Embryonic facial prominence (tissue), 1 donor: ENCODE measurements around the gene LARGE2.

ENCODE experiments used
- DNase-seq: peaks from one replicate; pipeline ENCODE4 v3.0.0-alpha.2; 2016; ENCODE audit errors: extremely low spot score

Gene LARGE2

DNA sequence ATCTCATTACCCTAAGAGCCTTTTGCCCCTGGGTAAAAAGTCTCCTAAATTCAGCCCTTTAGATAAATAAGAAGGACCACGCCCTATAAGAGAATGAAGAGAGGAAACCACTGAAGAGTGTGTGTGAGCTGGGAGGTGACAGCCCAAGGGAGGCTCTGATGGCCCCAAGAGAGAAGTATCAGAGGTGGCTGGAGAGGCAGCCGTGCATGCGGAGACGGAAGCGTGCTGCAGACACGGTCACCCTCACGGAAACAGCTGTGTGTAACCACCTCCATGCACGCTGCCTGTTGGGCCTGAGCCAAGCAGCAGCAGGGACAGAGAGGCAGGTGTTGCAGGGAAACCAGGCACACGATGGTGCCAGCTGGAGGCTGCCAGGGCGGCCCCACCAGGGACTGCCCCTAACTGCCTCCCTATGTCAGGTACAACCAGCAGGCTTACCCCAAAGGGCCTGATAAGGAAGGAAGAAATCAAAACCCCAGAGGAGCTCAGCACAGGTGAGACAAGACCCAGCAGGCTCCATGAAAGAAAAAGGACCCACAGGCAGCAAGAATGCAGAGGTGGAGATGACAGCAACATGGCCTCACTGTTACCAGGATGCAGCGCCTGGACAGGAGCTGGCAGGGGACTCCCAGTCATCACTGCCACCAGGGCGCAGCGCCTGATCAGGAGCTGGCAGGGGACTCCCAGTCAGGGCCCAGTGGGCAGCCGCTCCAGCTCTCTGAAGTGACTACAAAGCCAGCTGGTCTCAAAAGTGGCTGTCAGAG, 7.8 kb downstream of the LARGE2 start:
- DNase-seq = no peak

DNA sequence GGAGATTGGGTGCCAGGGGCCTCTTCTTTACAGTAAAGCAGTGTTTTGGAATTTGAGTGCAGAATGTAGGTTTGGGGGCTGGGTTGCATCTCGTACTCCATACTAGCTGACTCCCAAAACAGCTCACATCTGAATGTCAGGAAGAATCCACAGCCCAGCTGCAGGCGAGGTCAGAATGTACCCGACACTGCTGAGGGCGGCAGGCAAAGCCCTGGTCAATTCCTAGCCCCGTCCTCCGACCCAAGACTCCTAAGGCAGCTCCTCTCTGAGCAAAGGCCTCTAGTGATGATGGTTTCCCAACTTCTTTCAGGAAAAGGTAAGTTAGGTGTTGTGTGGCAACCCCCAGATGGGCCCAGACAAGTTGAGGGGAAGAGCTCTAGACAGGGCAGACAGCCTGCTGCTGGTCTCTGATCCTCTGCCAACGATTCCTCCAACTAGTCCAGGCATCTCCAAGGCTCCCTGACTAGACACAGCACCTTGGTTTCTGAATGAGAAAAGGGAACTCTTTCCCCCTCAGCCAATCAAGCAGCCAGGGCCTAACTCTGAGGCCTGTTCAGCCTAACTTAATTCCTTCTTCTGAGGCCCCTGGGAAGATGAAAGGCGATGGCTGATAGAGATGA, 8.6 kb downstream of the LARGE2 start:
- no peak for DNase-seq

DNA sequence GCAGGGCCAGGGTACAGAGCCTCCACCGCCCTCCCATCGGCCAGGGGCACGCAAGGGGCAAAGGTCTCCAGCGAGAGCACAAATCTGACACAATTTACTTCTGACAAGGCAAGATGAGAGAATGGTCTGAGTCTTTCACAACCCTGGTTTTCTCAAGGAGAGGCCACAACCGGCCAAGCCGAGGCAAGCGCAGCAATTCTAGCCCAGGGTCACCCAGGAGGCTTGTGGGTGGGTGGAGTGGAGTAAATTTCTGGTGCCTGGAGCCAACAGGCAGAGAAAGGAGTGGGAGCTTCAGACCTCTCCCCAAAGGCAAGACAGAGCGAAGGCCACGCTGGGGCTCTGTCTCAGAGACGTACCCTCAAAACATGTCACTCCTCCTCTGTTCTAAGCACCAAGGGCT, 9.3 kb downstream of the LARGE2 start:
- no peak for DNase-seq

DNA sequence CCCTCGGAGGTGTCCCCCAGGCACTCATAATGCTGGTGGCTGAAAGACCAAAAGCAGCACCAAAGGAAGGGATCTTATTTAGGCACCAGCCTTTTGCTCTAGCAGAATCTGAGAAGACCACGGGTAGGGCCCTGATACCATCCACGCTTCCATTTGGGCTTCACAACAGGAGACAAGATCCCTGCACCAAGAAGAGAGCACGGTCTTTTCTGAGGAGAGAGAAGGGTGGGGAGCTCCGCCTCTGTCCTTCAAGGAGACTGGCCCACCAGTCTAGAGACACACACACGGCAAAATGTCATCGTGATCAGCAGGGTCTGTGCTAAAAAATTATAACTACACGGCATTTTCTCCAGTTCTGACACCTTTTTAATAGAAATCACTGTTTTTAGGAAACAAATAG, 9.8 kb downstream of the LARGE2 start:
- DNase-seq = no peak

DNA sequence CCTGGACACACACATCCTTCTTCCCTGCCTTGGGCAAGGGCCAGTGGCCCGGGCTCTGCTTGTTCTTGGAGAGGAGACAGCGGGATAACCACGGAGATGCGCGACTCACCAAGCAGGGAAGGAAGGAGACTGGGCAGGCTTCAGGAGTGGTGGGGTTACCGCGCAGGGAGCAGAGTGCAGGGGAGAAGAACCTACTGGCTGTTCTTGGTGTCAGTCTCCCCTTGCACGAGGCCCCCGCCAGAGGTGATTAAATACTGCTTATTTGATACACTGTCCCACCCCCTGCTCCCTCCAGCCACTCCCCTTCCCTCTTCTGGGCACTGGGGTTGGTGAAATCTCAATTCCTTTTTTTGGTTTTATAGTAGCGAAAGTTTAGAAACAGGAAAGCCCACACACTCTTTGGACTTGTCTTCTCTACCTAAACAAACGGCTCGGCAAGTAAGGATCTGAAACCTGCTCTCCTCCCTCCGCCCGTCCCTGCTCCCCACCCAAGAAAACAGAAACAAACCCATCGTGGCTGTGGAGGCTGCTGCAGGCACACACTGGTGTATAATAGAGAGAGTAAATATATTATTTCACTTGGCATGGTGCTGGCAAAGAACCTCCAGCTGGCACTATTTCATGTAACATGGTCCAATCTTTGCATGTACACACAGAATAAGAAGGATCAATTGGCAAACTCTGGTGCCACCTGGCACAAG, 10.8 kb downstream of the LARGE2 start:
- DNase-seq = no peak

DNA sequence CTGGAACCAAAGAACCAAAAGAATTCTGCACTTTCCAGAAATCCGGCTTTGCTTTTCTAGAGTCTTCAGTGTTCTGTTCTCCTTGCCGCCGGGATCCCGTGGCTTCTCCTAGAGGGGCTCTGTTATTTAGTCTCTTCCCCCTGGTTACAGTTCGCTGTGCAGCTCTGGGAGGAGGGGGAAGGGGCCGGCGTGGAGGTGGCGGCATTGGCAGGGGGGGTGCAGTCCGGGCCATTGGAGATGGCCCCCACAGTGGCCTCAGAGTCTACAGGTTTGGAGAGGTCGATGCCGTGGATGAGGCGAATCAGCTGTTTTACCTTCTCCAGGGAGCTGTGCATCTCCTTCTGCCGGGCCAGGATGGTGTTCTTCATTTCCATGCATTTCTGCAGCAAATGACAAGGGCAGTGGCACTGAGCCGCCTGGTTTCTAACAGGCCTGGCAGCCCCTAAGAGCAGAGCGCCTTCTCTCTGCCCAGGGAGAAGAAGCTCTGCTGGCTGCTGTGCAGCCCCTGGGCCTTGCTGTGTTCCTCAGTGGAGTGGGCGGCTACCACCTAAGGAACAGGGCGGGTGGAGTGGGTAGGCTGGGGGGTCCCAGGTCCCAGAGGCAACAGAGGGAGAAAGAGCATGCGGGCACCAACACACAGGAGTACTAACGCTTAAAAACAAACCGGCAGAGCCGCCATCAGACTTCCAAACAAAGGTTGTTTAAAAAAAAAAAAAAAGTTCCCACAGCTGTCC, 11.6 kb downstream of the LARGE2 start:
- DNase-seq = no peak

DNA sequence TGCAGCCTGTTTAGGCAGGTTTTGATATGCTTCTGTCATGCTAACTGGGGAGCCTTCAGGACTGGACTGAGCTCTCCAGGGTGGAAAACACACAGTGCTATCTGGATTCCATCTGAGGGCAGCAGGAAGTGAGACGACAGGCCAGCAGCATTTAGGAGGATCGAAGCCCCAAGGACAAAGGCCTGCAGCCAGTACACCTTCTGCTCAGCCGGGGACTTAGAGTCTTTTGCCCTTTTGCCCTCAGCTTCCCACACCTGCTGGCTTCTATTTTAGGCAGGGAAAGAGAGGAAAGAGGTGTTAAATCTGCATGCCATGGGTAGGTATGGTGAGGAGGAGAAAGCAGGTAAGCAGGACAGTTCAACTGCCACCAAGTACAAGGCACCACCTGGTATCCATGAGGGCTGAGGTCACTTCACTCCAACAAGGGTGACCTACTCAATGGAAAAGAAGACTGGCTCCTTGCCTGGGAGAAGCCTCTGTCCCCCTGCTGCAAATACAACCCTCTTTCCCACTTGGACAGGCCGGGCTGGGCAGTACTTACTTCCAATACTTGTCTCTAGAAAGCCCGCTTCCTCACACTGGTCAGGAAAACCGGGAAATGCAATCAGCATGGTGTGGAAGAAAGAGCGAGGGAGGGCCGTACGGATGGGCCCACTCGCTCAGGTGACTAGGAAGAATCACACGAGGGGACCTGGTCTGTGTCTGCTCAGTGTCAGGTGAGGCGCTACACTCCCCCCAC, 12.3 kb downstream of the LARGE2 start:
- DNase-seq = no peak

DNA sequence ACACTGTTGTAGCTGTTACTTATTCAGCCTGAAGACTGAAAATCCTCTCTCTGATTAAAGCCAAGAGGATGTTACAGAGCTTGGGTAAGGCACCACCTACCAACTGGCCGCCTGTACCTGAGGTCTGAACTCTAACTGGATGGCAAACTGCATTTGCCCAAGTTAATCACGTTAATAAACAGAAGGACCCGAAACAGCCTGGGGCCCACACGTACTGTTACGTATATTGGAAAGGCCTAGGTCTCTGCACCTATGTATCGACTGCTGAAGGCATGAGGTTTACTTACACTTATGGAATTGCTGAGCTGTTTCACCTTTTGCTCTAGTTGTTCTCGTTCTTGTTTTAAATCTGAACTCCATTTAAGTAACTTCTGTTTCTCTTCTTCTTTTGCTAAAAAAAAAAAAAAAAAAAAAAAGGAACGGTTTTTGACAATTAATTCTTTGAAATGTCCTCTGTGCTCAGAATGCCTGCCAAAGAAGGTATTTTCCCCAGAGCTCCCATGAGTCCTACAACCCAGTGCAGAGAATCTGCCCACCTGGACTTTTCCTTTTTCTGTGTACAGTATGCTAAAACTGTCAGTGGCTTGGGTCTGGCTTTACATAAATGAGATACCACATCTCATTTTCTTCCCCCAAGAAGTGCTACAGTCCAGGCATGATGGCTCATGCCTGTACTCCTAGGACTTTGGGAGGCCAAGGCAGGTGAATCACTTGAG, 13.1 kb downstream of the LARGE2 start:
- DNase-seq = no peak

DNA sequence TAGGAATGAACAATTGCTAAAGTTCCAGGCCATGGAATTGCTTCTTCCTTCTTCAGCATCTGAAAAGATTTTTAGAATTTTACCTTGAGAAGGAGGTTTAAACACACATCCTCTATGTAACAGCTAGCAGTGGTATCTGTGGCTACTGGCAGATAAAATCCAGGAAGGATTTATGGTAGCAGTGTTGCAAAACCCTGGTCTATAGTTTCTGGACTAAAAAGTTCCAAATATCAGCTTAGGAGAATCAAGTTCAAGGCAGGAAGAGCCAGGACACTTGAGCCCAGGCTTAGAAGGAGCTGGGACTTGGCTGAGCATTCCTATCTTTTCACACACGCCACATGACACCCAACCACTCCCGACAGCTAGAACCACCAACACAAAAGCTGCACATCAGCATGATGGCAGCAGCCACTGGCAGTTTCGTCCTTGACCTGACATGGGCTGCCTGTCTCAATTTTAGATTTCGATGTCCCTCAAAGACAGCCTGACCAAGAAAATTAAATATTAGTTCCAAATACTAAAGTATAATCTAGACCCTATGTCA, 14.1 kb downstream of the LARGE2 start:
- no peak for DNase-seq

DNA sequence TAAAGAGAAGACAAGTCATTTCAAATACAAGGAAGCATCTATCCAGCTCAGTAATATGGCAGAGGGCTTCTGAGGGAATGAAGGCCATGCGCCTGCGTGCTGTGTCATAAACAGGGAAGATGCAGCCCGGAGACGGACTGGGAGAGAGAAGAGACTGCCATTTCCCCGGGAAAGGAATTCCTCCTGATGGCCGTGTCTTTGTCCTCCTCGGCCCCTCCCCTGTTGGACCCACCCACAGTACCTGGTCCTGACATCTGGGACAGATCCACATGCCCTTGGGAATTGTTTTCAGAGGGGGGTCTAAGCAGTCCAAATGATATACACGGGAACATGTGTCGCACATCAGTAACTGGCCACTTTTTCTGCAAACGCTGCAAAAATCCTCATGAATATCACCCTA, 15.5 kb downstream of the LARGE2 start:
- no peak for DNase-seq

DNA sequence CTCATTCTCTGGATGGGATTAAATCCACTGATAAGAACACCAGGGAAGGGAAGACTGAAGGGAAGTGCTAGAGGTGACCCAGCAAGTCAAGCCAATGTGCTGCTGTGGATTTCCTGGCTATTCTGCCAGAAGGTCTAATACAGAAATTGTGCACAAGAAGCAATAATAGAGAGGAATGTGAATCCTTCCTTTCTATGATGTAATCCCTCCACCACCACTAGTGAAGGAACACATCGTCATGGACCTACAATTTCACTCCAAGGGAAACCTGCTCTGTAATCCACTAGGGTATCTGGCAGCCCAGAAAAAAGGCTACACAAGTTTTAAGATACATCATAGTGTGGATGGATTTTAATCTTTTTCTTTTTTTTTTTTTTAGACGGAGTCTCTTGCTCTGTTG, 17.4 kb downstream of the LARGE2 start:
- DNase-seq = no peak

DNA sequence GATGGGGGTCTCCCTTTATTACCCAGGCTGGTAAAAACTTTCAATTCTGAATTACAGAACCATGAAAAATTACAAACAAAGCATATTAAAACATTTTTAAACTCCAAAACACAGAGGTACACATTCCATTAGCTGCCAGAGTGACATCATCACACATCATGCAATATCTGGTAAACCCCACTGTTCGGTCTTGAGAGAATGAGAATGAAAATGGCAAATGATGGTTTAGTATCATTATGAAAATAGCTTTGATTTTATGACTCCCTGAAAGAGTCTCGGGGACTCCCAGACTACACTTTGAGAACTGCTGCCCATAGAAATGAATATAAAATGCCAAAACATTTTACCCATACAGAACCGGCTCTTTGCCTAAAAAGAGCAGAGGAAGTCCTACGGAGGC, 18.8 kb downstream of the LARGE2 start:
- DNase-seq = no peak

DNA sequence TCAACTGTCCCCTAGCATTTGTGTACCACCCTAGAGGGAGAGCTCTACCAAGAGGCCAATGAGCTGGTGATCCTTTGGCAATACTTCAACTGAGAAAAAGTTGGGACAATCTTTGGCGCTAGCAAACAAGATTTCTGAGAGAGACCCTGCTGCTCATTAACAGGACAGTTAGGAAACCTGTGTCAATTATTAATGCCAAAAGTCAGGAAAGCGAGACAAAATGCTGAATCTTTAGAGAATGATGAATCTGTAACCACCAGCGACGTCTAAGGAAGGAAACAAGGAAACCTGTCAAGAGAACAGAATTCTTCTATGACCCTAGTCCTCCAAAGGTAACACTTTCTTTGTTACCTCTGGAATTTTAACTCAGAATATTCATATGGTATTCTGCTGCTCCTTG, 19.9 kb downstream of the LARGE2 start:
- DNase-seq = no peak

DNA sequence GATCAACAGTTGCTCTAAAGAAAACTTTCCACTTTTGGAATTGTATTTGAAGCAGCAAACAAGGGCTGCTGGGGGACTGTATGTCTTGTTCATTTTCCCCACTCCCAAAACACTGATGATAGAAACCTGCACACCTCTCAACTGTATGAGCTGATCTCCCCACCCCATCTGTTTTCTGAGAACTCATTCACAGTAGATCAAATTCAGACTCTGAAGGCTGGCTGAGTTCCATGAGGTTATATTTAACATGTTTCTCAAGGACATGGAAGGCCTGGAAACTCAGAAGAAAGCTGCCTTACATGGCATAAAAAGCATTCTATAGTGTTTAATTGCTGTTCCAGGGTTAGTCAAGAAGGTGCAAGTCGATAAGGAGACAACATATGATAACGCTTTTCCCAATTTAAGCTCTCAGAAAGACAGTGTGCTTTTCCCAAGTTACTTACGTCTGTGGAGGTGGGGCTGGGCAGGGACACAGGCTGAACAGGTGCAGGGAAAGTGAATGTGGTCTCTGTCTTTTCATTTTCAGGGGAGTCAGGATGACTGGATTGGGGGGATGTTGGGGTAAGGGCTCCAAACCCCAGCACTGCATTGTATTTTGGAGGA, 23.0 kb downstream of the LARGE2 start:
- no peak for DNase-seq

DNA sequence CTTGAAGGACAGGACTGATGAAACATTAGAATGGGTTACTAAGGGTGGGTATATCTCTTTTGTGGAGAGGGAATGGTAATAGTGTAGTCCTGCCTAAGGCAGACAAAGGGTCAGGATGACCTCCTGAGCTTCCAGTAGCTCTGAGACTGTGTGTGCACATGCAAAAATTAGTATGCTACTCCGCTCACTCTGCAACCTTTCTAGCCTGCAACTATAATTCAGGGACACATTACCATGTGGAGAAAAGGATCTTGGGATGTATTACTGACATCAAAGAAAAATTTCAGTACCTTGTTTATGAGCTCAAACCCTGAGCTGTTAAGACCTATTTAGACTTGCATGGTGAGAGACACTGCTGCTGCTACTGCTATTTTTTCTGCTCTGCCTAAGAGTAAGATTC, 25.4 kb downstream of the LARGE2 start:
- no peak for DNase-seq

DNA sequence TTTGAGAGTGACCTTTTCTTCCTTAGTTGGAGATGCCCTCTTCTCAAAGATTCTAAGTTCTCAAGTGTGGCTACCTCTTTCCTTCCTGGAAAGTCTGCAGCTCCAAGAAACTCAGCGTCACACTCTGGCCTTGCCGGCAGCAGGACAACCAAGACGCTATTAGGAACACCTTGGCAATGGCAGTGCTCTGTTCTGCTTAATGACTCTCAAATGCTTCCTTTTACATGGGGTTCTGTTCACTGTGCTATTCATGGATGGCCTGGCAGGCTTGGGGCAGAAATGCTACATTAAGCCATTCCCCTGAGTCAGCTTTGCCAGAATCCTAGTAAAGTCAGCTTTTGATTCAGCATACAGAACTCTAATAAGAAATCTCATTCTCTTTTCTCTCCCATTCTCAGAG, 25.9 kb downstream of the LARGE2 start:
- no peak for DNase-seq

DNA sequence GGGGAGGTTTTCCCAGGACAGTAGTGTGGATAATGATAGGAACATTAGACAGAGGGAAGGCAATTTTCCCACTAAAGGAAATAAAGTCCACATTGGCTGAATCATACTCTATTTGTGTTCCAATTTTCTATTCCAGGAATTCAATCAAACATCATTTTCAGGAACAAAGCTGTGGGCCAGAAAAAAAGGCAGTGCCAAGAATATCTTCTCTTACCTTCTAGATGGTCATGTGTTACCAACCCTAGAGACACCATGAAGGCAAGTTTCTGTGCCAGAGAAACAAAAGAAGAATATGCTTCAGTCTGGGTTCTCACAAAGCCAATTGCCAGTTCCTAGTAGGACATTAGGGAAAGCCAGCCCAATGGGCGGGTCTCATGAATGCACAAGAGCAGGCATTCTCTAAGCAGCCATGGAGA, 27.5 kb downstream of the LARGE2 start:
- DNase-seq = no peak

DNA sequence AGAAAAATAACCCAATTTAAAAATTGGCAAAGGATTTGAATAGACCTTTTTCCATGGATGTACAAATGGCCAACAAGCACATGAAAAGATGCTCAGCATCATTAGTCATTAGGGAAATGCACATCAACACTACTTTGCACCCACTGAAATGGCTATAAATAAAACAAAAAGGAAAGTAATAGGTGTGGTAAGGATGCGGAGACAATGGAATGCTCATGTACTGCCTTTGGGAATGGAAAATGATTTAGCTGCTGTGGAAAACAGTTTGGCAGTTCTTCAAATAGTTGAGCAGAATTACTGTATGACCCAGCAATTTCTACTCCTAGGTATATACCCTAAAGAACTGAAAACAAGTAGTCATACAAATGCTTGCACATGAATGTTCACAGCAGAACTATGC, 37.4 kb downstream of the LARGE2 start:
- DNase-seq = no peak

DNA sequence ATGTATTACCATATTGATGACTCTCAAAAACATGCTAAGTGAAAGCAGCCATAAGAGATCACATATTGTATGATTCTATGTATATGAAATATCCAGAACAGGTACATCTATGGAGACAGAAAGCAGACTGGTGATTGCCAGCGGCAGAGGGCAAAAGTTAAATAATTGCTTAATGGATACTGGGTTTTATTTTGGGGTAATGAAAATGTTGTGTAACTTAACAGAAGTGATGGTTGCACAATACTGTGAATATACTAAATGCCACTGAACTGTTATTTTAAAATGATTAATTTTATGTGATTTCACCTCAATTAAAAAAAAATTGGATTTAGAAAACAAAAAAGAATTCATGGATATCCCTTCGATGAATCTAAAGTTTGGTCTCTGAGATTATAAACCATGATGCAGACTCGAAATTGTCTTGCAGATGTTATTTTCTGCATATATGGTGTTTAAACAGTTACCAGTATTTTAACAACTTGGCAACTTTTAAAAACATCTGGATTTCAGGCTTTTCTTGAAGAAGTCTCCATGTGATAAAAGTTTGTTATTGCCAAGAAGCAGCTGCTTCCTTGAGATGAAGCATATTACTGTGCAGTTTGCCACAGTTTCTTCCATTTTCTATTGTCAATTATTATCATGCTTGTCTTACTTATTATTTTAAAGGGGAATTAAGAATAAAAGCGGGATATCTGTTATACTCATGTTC, 38.1 kb downstream of the LARGE2 start:
- no peak for DNase-seq

DNA sequence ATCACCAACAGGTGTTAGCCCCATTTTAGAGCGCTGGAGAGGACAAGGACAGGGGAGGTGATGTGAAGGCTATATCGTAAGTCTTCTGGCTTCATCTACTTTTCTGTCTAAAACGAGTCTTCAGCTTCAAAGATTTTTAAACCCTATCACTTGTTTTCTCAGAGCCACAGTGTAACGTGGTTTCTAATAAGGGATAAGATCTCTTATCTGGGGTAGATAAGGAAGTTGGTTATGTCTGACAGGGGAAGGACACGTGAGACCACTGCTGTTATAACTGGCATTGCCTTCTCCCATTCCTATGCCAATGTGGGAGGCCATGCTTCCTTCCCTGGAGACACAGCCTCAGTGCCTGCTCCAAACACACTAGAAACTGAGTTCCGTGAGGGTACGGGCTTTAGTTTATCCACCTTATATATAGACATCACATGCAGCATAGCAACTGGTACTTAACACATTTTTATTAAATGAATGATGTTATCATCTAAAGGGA, 39.3 kb downstream of the LARGE2 start:
- DNase-seq = no peak
